PC-9 (cell line): ENCODE measurements around the gene ARHGEF7.

ENCODE experiments used
- CTCF ChIP-seq: fragments of 200-600 bp; sonication (generic); conservative IDR thresholded peaks from 2 replicates; pipeline ENCODE4 v1.6.1; 2017; ENCODE audit warnings: mixed run types, antibody characterized with exemption, mild to moderate bottlenecking, moderate library complexity
- EZH2 ChIP-seq: fragments of 200-600 bp; sonication (generic); IDR thresholded peaks from 2 replicates; pipeline ENCODE4 v1.8.0; 2017; ENCODE audit warnings: antibody characterized with exemption, low read depth

- TF ChIP-seq CTCF (no peak), EZH2 (no peak)
Measured at GRCh38 chr13:111066544-111066943, 48.6 kb upstream of the ARHGEF7 start.
